ENCODE data around the gene SLC49A4. TPM values are rescaled to one million over a fixed set of nuclear protein-coding genes. Genes with fewer than 3 reads are reported as not detected.

Gene SLC49A4
- total RNA-seq, 1 donor from 2014 or later, result 15.7 TPM

DNA sequence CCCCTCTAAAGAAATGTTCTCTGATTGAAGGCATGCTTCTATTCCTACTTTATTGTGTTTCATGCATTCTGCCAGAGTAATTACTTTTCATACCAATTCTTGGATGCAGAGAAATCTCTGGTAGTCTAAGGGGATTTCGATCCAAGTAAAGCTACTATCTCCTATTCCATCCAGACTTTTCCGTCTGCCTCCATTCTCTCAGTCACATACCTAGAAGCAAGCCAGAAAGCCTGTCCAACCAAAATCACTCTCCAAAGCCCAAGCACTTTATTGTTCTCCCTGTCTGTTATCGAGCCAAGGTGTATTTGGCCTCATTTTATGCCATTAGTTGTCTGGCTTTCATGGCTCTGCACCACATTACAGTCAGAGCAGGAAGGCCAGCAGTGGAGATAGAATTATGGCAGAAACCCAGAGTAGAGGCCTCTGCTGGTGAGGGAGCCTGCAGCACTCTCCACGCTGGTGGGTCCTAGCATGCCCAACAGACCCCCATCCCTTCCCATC lies 95.9 kb downstream of the SLC49A4 start:
- TF ChIP-seq, protein P1, sequence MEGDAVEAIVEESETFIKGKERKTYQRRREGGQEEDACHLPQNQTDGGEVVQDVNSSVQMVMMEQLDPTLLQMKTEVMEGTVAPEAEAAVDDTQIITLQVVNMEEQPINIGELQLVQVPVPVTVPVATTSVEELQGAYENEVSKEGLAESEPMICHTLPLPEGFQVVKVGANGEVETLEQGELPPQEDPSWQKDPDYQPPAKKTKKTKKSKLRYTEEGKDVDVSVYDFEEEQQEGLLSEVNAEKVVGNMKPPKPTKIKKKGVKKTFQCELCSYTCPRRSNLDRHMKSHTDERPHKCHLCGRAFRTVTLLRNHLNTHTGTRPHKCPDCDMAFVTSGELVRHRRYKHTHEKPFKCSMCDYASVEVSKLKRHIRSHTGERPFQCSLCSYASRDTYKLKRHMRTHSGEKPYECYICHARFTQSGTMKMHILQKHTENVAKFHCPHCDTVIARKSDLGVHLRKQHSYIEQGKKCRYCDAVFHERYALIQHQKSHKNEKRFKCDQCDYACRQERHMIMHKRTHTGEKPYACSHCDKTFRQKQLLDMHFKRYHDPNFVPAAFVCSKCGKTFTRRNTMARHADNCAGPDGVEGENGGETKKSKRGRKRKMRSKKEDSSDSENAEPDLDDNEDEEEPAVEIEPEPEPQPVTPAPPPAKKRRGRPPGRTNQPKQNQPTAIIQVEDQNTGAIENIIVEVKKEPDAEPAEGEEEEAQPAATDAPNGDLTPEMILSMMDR (IDR thresholded peaks at IDR 0.05), result no peak
- TF ChIP-seq POLR2A (IDR thresholded peaks at IDR 0.05) (no peak), POLR2AphosphoS5 (IDR thresholded peaks at IDR 0.05; ENCODE audit: insufficient read depth in 1 of 2, low read depth in 1 of 2) (no peak)
- H3K4me1 ChIP-seq, result peaks cover 17% of the 10 kb centered on the region
- H3K27me3 ChIP-seq, result no peaks in the 10 kb centered on the region
- H3K4me3 ChIP-seq, result no peak overlapping the region
- no peak overlapping the region for H3K27ac ChIP-seq
- intact Hi-C loops (cut with DNase I), result no loop called here
- DNase-seq (ENCODE audit: extremely low spot score in 2 of 2), result no peak
- H3K36me3 ChIP-seq, result no peaks in the 10 kb centered on the region
- H3K9me3 ChIP-seq, result no peaks in the 10 kb centered on the region

DNA sequence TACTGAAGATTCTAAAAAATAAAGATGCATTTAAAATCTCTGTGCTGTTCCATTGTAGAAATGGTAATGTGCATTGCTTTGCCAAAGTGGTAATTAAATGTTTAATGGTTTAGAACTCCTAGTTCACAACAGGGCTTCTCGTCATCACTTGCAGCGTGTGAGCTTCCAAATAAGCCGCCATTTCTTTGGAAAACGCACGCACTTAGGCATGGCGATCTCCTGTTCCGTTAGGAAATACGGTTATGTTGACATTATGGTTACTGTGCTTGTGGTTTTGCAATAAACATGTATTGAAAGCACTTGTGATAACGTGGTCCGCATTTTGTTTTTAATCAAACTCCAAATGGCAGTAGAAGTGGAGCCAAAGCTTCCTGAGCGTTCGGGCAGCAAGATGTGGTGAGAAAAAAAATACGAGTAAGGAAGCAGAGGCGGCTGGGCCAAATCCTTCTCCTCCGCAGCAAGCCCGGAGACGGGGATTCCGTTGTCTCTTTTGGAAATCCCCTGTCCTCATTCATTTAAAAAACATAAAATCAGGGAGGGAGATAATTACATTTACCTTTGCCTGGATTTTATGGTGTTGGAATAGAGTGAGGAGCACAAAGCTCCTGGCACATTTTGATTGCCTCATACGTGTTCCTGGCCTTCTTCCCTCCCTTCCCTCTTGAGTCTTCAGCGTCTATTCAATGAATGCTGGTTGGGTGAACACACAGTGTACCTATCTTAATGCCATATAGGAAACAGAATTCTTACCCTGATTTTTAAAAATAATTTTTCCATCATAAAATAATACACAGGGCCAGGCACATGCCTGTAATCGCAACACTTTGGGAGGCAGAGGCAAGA lies 97.5 kb downstream of the SLC49A4 start:
- Histone ChIP-seq H3K27ac (no peak overlapping the region), H3K4me1 (peaks cover 17% of the 10 kb centered on the region), H3K4me3 (no peak overlapping the region), H3K36me3 (no peaks in the 10 kb centered on the region), H3K9me3 (no peaks in the 10 kb centered on the region), H3K27me3 (no peaks in the 10 kb centered on the region)
- TF ChIP-seq, protein P1 (IDR thresholded peaks at IDR 0.05), result no peak
- TF ChIP-seq POLR2AphosphoS5 (IDR thresholded peaks at IDR 0.05; ENCODE audit: insufficient read depth in 1 of 2, low read depth in 1 of 2) (no peak), POLR2A (IDR thresholded peaks at IDR 0.05) (no peak)
- DNase-seq (ENCODE audit: extremely low spot score in 2 of 2), result no peak
- intact Hi-C loops (cut with DNase I), result no loop called here

DNA sequence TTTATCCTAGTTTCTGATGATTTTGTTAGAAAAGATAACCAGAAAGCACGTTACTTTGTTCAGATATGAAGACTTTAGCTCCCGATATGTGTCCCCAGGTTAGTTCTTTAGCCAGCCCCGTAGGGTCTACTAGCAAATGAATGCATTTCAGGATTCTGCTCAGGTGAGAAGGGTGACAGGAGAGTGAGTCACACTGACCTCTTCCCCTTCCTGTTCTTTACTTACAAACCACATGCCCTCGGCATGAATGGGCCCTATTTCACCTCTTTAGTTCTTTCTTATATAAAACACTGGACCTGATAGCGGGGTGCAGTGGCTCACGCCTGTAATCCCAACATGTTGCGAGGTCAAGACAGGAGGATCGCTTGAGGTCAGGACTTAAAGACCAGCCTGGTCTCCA lies 98.4 kb downstream of the SLC49A4 start:
- intact Hi-C loops (cut with DNase I), result no loop called here
- no peak overlapping the region for H3K4me3 ChIP-seq
- no peaks in the 10 kb centered on the region for H3K27me3 ChIP-seq
- H3K9me3 ChIP-seq, result no peaks in the 10 kb centered on the region
- H3K36me3 ChIP-seq, result no peaks in the 10 kb centered on the region
- DNase-seq (ENCODE audit: extremely low spot score in 2 of 2), result no peak
- H3K4me1 ChIP-seq, result peaks cover 17% of the 10 kb centered on the region
- no peak overlapping the region for H3K27ac ChIP-seq
- TF ChIP-seq POLR2AphosphoS5 (IDR thresholded peaks at IDR 0.05; ENCODE audit: insufficient read depth in 1 of 2, low read depth in 1 of 2), result no peak
- TF ChIP-seq POLR2A (IDR thresholded peaks at IDR 0.05), result no peak
- TF ChIP-seq, protein P1 (IDR thresholded peaks at IDR 0.05), result no peak

- intact Hi-C loops (cut with DNase I), result no loop called here
- Histone ChIP-seq H3K27ac (no peak overlapping the region), H3K4me1 (peaks cover 17% of the 10 kb centered on the region), H3K36me3 (no peaks in the 10 kb centered on the region), H3K27me3 (no peaks in the 10 kb centered on the region), H3K9me3 (no peaks in the 10 kb centered on the region), H3K4me3 (no peak overlapping the region)
- DNase-seq (ENCODE audit: extremely low spot score in 2 of 2), result no peak
- TF ChIP-seq, protein P1 (IDR thresholded peaks at IDR 0.05), result no peak
- no peak for TF ChIP-seq POLR2A (IDR thresholded peaks at IDR 0.05)
- TF ChIP-seq POLR2AphosphoS5 (IDR thresholded peaks at IDR 0.05; ENCODE audit: insufficient read depth in 1 of 2, low read depth in 1 of 2), result no peak
Measured at GRCh38 chr3:122893754-122894668, 99.1 kb downstream of the SLC49A4 start.
